Right lobe of liver (tissue), 6 donors: ENCODE measurements around the gene B3GNT7. TPM values are rescaled to one million over a fixed set of nuclear protein-coding genes. Genes with fewer than 3 reads are reported as not detected.
A peak's percentile ranks its signal among the peaks of the same experiment; 100 is the strongest.
"Not testable (repeated sequence)": the region's sequence is repeated elsewhere in the genome, so short reads cannot be mapped to it uniquely, and the experiment has no call there.

ENCODE experiments used
- ATAC-seq, 4 donors: fragments of 200-7000 bp; cut with Tn5 transposase; one replicate each; pipeline ENCODE4 v1.9.1; 2020; ENCODE audit warnings: mild to moderate bottlenecking in 4 of 4, moderate library complexity in 4 of 4
- DNase-seq, 3 donors: peaks; one replicate each; pipeline ENCODE4 v3.0.0-alpha.2; 2020
- H3K27ac ChIP-seq, 3 donors: fragments of 200-600 bp; one replicate each; pipeline ENCODE4 v1.8.0; 2022
- H3K27me3 ChIP-seq, 2 donors: fragments of 200-600 bp; one replicate each; pipeline ENCODE4 v1.8.0; 2022
- H3K36me3 ChIP-seq, 4 donors: fragments of 200-600 bp; sonication (generic) in 1 of 4; one replicate each; pipeline versions ENCODE4 v1.5.1 to v1.8.0; 2017 to 2022; ENCODE audit warnings: control low read depth in 1 of 4
- H3K4me1 ChIP-seq, 4 donors: fragments of 200-600 bp; sonication (generic) in 1 of 4; one replicate each; pipeline versions ENCODE4 v1.5.1 to v1.8.0; 2017 to 2022; ENCODE audit warnings: control low read depth in 1 of 4
- H3K4me3 ChIP-seq, 3 donors: fragments of 200-600 bp; one replicate each; pipeline ENCODE4 v1.8.0; 2022
- H3K9me3 ChIP-seq, 4 donors: fragments of 200-600 bp; sonication (generic) in 1 of 4; one replicate each; pipeline versions ENCODE4 v1.5.1 to v1.8.0; 2017 to 2022; ENCODE audit warnings: control low read depth in 1 of 4
- CTCF ChIP-seq, 4 donors: fragments of 200-600 bp in 3 of 4; fragments of 450-650 bp in 1 of 4; IDR thresholded peaks; one replicate each; pipeline versions ENCODE4 v1.5.1 to v1.8.0; 2016 to 2022; ENCODE audit warnings: antibody characterized with exemption in 4 of 4, mild to moderate bottlenecking in 2 of 4
- POLR2A ChIP-seq: fragments of 450-650 bp; IDR thresholded peaks from one replicate; pipeline ENCODE4 v1.6.1; 2017; ENCODE audit warnings: antibody characterized with exemption, mild to moderate bottlenecking
- WGBS: methylation state at CpG from one replicate; pipeline ENCODE4 v1.1.6; 2018; ENCODE audit warnings: low coverage, low lambda C conversion rate; ENCODE audit not compliant: insufficient coverage; ENCODE audit errors: missing lambda C conversion rate; 5-methylcytosine and 5-hydroxymethylcytosine counted together
- intact Hi-C, 2 donors: fragments of 100-400 bp; cut with DNase I; formaldehyde crosslinking; loops; one replicate each; pipeline versions ENCODE4 v1.11.2 to v1.14.1; 2022
- total RNA-seq, 6 experiments: library from RNA; depleted of rRNA in 2 of 6; stranded (reverse); fragments of >200 nt in 2 of 6; fragmentation: NEBNext Ultra II Directional in 3 of 6; extraction: Animal tissue kit (Norgen Biotek cat#: 25700) in 3 of 6; gene quantifications; one replicate each; pipeline versions ENCODE4 v1.1.0 to v1.2.4, GENCODE V29; 2016 to 2023
- donor health status: DM: no; HTN: yes; CAD: no.
- donor health status: DM: no; HTN: no; CAD: no.
- donor health status: DM: no; HTN: no; CAD: no.
- donor health status: DM: no; HTN: yes; CAD: no.
- donor health status: DM: no; HTN: yes; CAD: no.

The B3GNT7 gene
- total RNA-seq, 6 experiments from 2014 or later, result 0.73 to 5.3 (median 0.96) TPM

GRCh38 chr2:231405601-231406367 lies 10.3 kb downstream of the B3GNT7 start:
- not testable (repeated sequence) for DNase-seq, H3K4me1 ChIP-seq, H3K36me3 ChIP-seq, H3K27ac ChIP-seq, H3K4me3 ChIP-seq, ATAC-seq, H3K9me3 ChIP-seq, H3K27me3 ChIP-seq
- WGBS, result 6% methylated on average over 14 of the region's 16 CpGs
- intact Hi-C loops, result loop anchor here in 1 of 2 donors (10.0 kb wide), 1 partner anchor 111 kb away; no protein-coding TSS in a partner anchor
- TF ChIP-seq CTCF (IDR thresholded peaks at IDR 0.05), result peak; percentile 53 to 55 (median 54)

- not testable (repeated sequence) for DNase-seq, ATAC-seq, H3K27me3 ChIP-seq, H3K9me3 ChIP-seq, H3K27ac ChIP-seq, H3K4me1 ChIP-seq, H3K4me3 ChIP-seq, H3K36me3 ChIP-seq
- intact Hi-C loops, result loop anchor here in 1 of 2 donors (10.0 kb wide), 1 partner anchor 113 kb away; no protein-coding TSS in a partner anchor
- 37% methylated on average over 5 of the region's 5 CpGs for WGBS
These were observed 12.2 kb downstream of the B3GNT7 start for GRCh38 chr2:231407686-231408085.

GRCh38 chr2:231408304-231408703 lies 12.8 kb downstream of the B3GNT7 start:
- not testable (repeated sequence) for H3K27me3 ChIP-seq, H3K36me3 ChIP-seq, H3K4me1 ChIP-seq, H3K9me3 ChIP-seq, H3K27ac ChIP-seq, DNase-seq, ATAC-seq, H3K4me3 ChIP-seq
- WGBS, result 71% methylated on average over 9 of the region's 9 CpGs
- intact Hi-C loops, result loop anchor here in 1 of 2 donors (10.0 kb wide), 1 partner anchor 114 kb away; no protein-coding TSS in a partner anchor

- TF ChIP-seq CTCF (IDR thresholded peaks at IDR 0.05) (no peak), POLR2A (no peak)
- H3K4me1 ChIP-seq, result peaks cover 0 to 14% (median 0%) of the 10 kb centered on the region in 4 donors
- H3K27ac ChIP-seq, result no peak overlapping the region
- 52% methylated on average over 2 of the region's 5 CpGs for WGBS
- no peak for ATAC-seq
- no peak for DNase-seq
- H3K27me3 ChIP-seq, result no peaks in the 10 kb centered on the region
- H3K4me3 ChIP-seq, result no peak overlapping the region
- no peaks in the 10 kb centered on the region for H3K36me3 ChIP-seq
- intact Hi-C loops, result loop anchor here in 1 of 2 donors (10.0 kb wide), 1 partner anchor 115 kb away; no protein-coding TSS in a partner anchor
- no peaks in the 10 kb centered on the region for H3K9me3 ChIP-seq
These were observed 14.3 kb downstream of the B3GNT7 start for GRCh38 chr2:231409776-231410175.

- peaks cover 0 to 14% (median 0%) of the 10 kb centered on the region in 4 donors for H3K4me1 ChIP-seq
- ATAC-seq (no peak), DNase-seq (no peak)
- H3K4me3 ChIP-seq, result no peak overlapping the region
- H3K27ac ChIP-seq, result no peak overlapping the region
- intact Hi-C loops, result no loop called here
- no peaks in the 10 kb centered on the region for H3K27me3 ChIP-seq
- no peaks in the 10 kb centered on the region for H3K9me3 ChIP-seq
- H3K36me3 ChIP-seq, result no peaks in the 10 kb centered on the region
- 53% methylated on average over 3 of the region's 6 CpGs for WGBS
- TF ChIP-seq POLR2A (no peak), CTCF (IDR thresholded peaks at IDR 0.05) (peak in 2 of 4 donors; percentile 12 to 27)
These were observed 14.9 kb downstream of the B3GNT7 start for GRCh38 chr2:231410293-231411004.
